ENCODE results near the gene ST3GAL5.

- TF ChIP-seq CTCF (IDR thresholded peaks at IDR 0.05 in 4 of 5, conservative IDR thresholded peaks at IDR 0.05 in 1 of 5): no peak
- TF ChIP-seq POLR2A (IDR thresholded peaks at IDR 0.05): no peak
Observed at GRCh38 chr2:85814802-85815550, 73.8 kb downstream of the ST3GAL5 start.
